ENCODE measurements around the gene GREB1.
A peak's percentile ranks its signal among the peaks of the same experiment; 100 is the strongest.

GREB1 gene

GRCh38 chr2:11681722-11682589 lies 148.1 kb downstream of the GREB1 start:
- no peak for DNase-seq (ENCODE audit: low read depth)

DNA sequence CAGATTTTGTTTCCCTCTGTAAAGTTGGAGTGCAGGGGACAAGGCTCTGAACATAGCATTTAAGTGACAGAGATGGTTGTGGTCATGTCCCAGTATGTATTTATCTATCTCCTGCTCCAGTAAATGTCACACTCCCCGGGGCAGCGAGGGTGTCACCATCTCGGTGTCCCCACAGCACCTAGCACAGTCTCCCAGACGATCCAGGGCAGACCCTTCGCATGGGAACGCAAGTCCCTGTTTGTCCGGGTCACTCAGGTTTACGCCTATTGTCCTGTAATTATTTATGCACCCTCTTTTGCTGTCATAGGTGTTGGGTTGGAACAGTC lies 148.7 kb downstream of the GREB1 start:
- DNase-seq (ENCODE audit: low read depth) = no peak

GRCh38 chr2:11683476-11683875 lies 149.6 kb downstream of the GREB1 start:
- no peak for DNase-seq (ENCODE audit: low read depth)

GRCh38 chr2:11683966-11684365 lies 150.1 kb downstream of the GREB1 start:
- DNase-seq (ENCODE audit: low read depth) = no peak

DNA sequence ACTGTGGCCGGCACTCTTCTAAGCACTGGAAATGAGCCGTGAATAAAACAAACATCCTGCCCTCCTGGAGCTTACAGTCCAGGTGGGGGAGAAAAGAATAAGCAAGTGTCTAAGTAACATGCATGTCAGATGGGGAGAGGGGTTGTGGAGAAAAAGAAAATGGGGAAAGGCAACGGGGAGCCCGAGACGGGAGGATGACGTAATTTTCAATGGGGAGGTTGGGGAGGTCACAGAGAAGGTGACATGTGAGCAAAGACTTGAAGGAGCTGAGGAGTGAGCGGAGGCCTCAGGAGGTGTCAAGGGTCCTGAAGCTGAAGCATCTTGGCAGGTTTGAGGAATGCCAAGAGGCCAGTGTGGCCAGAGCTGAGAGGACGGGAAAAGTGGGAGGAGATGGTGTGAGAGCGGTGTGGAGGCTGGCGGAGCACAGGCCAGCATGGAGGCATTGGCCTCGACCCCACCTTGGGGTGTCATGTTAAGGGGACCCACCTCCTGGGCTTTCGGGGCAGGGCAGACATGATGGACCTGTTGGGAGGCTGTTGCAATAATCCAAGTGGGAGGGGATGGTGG lies 151.1 kb downstream of the GREB1 start:
- DNase-seq (ENCODE audit: low read depth) = no peak

GRCh38 chr2:11685906-11686470 lies 152.1 kb downstream of the GREB1 start:
- DNase-seq (ENCODE audit: low read depth) = no peak

GRCh38 chr2:11687736-11688135 lies 153.9 kb downstream of the GREB1 start:
- no peak for DNase-seq (ENCODE audit: low read depth)

GRCh38 chr2:11688222-11689069 lies 154.6 kb downstream of the GREB1 start:
- DNase-seq (ENCODE audit: low read depth) = peak; percentile 59

DNA sequence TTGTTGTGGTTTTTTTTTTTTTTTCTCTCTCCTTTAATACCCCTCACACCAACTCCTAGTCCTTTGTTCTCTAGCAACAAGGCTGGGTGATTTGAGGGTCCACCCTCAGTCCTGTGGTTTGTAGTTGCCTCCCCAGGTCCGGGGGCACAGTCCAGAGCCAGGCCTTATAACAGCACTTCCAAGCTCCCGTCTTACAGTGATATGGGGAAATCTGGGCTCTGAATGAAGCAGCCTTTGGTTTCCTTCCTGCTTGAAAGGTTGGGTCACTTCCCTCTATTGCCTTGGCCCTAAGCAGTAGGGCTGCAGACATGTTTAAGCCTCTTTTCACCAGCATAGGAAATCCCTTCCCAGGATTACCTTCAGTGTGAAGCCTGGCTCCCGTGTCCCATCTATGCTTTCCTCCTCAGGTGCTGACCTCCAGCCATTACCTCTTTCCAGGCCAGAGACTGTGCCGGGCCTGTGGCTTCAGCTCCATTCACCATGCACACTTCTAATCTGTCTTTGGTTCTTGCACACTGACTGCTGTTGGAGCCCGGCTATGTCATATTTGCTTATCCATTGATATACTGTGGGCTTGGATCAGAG lies 157.3 kb downstream of the GREB1 start:
- no peak for DNase-seq (ENCODE audit: low read depth)
